Right lobe of liver (tissue), 6 donors: ENCODE results near the gene CTNND2. TPM values are rescaled to one million over a fixed set of nuclear protein-coding genes. Genes with fewer than 3 reads are reported as not detected.

Experiments used
- ATAC-seq, 4 donors: fragments of 200-7000 bp; cut with Tn5 transposase; one replicate each; pipeline ENCODE4 v1.9.1; 2020; ENCODE audit warnings: mild to moderate bottlenecking in 4 of 4, moderate library complexity in 4 of 4
- DNase-seq, 3 donors: peaks; one replicate each; pipeline ENCODE4 v3.0.0-alpha.2; 2020
- H3K27ac ChIP-seq, 3 donors: fragments of 200-600 bp; one replicate each; pipeline ENCODE4 v1.8.0; 2022
- H3K27me3 ChIP-seq, 2 donors: fragments of 200-600 bp; one replicate each; pipeline ENCODE4 v1.8.0; 2022
- H3K36me3 ChIP-seq, 4 donors: fragments of 200-600 bp; sonication (generic) in 1 of 4; one replicate each; pipeline versions ENCODE4 v1.5.1 to v1.8.0; 2017 to 2022; ENCODE audit warnings: control low read depth in 1 of 4
- H3K4me1 ChIP-seq, 4 donors: fragments of 200-600 bp; sonication (generic) in 1 of 4; one replicate each; pipeline versions ENCODE4 v1.5.1 to v1.8.0; 2017 to 2022; ENCODE audit warnings: control low read depth in 1 of 4
- H3K4me3 ChIP-seq, 3 donors: fragments of 200-600 bp; one replicate each; pipeline ENCODE4 v1.8.0; 2022
- H3K9me3 ChIP-seq, 4 donors: fragments of 200-600 bp; sonication (generic) in 1 of 4; one replicate each; pipeline versions ENCODE4 v1.5.1 to v1.8.0; 2017 to 2022; ENCODE audit warnings: control low read depth in 1 of 4
- POLR2A ChIP-seq: fragments of 450-650 bp; IDR thresholded peaks from one replicate; pipeline ENCODE4 v1.6.1; 2017; ENCODE audit warnings: antibody characterized with exemption, mild to moderate bottlenecking
- WGBS: methylation state at CpG from one replicate; pipeline ENCODE4 v1.1.6; 2018; ENCODE audit warnings: low coverage, low lambda C conversion rate; ENCODE audit not compliant: insufficient coverage; ENCODE audit errors: missing lambda C conversion rate; 5-methylcytosine and 5-hydroxymethylcytosine counted together
- intact Hi-C, 2 donors: fragments of 100-400 bp; cut with DNase I; formaldehyde crosslinking; loops; one replicate each; pipeline versions ENCODE4 v1.11.2 to v1.14.1; 2022
- total RNA-seq, 6 experiments: library from RNA; depleted of rRNA in 2 of 6; stranded (reverse); fragments of >200 nt in 2 of 6; fragmentation: NEBNext Ultra II Directional in 3 of 6; extraction: Animal tissue kit (Norgen Biotek cat#: 25700) in 3 of 6; gene quantifications; one replicate each; pipeline versions ENCODE4 v1.1.0 to v1.2.4, GENCODE V29; 2016 to 2023
- TF ChIP-seq, protein P1 (sequence below), 4 donors: fragments of 200-600 bp in 3 of 4; fragments of 450-650 bp in 1 of 4; IDR thresholded peaks; one replicate each; pipeline versions ENCODE4 v1.5.1 to v1.8.0; 2016 to 2022; ENCODE audit warnings: antibody characterized with exemption in 4 of 4, mild to moderate bottlenecking in 2 of 4
- donor health status: DM: no; HTN: yes; CAD: no.
- donor health status: DM: no; HTN: no; CAD: no.
- donor health status: DM: no; HTN: no; CAD: no.
- donor health status: DM: no; HTN: yes; CAD: no.
- donor health status: DM: no; HTN: yes; CAD: no.

Gene CTNND2
- total RNA-seq, 6 experiments from 2014 or later: 0.06 to 1.5 (median 1.1) TPM

DNA sequence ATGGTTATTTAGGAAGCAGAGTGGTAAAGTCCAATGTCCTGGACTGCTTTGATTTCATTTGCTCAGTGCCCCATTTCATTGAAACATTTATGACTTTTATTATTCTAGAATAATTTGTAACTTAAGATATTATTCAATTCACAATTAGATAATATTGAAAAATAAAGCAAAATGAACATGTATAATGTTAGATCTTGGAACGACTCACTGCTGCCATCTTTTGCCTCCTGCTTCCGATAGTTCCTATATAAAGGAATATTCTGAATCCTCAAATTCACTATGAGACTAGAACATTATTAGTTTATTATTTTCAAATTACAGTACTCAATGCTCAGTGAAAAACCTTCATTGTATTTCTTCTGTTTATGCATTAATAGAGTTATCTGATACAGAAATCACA, 2.3 kb upstream of the CTNND2 start:
- 64% methylated on average over 2 of the region's 2 CpGs for WGBS
- intact Hi-C loops: no loop called here
- H3K4me3 ChIP-seq: no peak overlapping the region
- TF ChIP-seq POLR2A: no peak
- TF ChIP-seq, protein P1, sequence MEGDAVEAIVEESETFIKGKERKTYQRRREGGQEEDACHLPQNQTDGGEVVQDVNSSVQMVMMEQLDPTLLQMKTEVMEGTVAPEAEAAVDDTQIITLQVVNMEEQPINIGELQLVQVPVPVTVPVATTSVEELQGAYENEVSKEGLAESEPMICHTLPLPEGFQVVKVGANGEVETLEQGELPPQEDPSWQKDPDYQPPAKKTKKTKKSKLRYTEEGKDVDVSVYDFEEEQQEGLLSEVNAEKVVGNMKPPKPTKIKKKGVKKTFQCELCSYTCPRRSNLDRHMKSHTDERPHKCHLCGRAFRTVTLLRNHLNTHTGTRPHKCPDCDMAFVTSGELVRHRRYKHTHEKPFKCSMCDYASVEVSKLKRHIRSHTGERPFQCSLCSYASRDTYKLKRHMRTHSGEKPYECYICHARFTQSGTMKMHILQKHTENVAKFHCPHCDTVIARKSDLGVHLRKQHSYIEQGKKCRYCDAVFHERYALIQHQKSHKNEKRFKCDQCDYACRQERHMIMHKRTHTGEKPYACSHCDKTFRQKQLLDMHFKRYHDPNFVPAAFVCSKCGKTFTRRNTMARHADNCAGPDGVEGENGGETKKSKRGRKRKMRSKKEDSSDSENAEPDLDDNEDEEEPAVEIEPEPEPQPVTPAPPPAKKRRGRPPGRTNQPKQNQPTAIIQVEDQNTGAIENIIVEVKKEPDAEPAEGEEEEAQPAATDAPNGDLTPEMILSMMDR (IDR thresholded peaks at IDR 0.05): no peak
- H3K27me3 ChIP-seq: peaks cover 6 to 8% of the 10 kb centered on the region in 2 donors
- H3K27ac ChIP-seq: no peak overlapping the region
- DNase-seq: no peak
- no peaks in the 10 kb centered on the region for H3K36me3 ChIP-seq
- ATAC-seq: no peak
- no peaks in the 10 kb centered on the region for H3K9me3 ChIP-seq
- H3K4me1 ChIP-seq: peaks cover 0 to 3% (median 0%) of the 10 kb centered on the region in 4 donors

DNA sequence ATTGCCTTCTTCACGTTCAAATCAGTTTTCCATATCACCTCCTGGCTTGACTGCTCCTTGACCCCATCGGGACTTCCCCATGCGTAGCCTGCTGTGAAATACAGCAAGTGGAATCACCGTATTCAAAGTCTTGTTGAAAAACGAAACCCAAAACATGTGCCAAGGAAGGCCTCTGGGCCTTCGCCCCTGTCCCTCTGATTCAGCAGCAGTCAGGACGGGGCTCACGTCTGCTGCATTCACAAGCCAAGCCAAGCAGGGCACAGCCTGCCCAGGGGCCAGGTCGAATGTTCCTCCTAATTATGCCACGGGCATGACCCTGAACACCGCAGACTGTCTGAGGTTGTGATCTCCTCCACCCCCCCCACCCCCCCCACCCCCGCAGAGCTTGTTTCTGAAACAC, 960 bp upstream of the CTNND2 start:
- 17% methylated on average over 10 of the region's 12 CpGs for WGBS
- no peak for DNase-seq
- H3K4me3 ChIP-seq: no peak overlapping the region

DNA sequence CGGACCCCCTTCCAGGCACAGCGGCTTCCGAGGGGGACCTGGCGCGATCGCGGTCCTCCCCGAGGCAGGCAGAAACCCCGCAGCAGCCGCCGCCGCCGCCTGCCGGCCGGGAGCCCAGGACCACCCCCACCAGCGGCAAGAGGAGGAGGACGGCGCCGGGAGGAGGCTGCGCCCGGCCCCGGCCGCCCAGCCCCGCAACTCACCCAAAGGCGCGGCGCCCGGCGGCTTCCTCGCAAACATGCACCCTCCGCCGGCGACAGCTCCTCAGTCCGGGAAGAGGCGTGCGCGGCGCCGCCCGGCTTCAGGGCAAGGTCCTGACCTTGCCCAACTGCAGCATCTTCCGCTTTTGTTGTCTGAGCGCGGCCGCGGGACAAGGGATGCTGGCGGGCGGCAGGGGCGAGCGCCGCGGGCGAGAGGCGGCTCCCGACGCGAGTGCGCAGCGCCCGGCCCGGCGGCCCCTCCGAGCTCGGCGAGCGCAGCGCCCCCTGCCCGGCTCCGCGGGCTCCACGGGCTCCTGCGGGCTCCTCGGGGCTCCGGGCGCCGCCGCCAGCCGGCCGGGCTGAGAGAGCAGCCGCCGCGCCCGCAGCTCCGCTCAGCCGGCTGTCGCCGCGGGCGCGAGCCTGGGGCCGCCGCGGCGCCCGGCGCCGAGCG, 507 bp downstream of the CTNND2 start:
- TF ChIP-seq, protein P1 (IDR thresholded peaks at IDR 0.05): peak in 1 of 4 donors; percentile 25
- no peak for TF ChIP-seq POLR2A
- H3K27me3 ChIP-seq: peaks cover 5 to 8% of the 10 kb centered on the region in 2 donors
- WGBS: 0% methylated on average over 5 of the region's 97 CpGs
- DNase-seq (peak in 2 of 3 donors; percentile 38 to 58), ATAC-seq (peak; percentile 73 to 80 (median 77))
- H3K9me3 ChIP-seq: no peaks in the 10 kb centered on the region
- peak overlapping the region in 1 of 3 donors; percentile 20 for H3K27ac ChIP-seq
- intact Hi-C loops: no loop called here
- H3K4me3 ChIP-seq: peak overlapping the region; percentile 25 to 52 (median 42)
- peaks cover 0 to 3% (median 0%) of the 10 kb centered on the region in 4 donors for H3K4me1 ChIP-seq
- no peaks in the 10 kb centered on the region for H3K36me3 ChIP-seq

More for the DNA sequence above, 960 bp upstream of the CTNND2 start:
- intact Hi-C loops: no loop called here
- ATAC-seq: peak in 1 of 4 donors; percentile 34
- Histone ChIP-seq H3K36me3 (no peaks in the 10 kb centered on the region), H3K27ac (no peak overlapping the region), H3K27me3 (peaks cover 6 to 8% of the 10 kb centered on the region in 2 donors), H3K9me3 (no peaks in the 10 kb centered on the region), H3K4me1 (peaks cover 0 to 3% (median 0%) of the 10 kb centered on the region in 4 donors)
- no peak for TF ChIP-seq POLR2A
- TF ChIP-seq, protein P1 (IDR thresholded peaks at IDR 0.05): no peak

DNA sequence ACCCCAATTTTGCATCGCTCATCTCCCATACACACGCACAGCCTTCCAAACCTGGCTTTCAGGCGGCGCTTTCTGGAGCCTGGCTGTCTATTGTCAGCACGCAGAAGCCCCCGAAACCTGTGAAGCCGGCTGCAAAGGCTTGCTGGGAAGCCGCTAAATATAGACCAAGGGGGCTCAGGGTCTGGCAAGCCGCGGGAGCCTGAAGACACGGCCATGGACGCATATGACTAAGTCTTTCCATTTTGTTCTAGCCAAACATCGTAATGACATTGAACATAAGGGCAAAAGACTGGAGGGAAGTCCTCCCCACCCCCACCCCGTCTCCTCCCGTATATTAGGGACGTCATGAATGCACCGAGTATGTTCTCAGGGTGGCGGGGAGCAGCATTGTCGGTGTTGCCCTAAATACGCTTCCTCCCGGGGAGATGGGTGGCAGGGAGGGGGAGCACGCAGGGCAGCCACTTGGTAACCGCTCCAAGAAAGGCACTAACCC, 1.1 kb downstream of the CTNND2 start:
- Histone ChIP-seq H3K4me3 (peak overlapping the region; percentile 25 to 52 (median 42)), H3K27me3 (peaks cover 0 to 8% of the 10 kb centered on the region in 2 donors), H3K36me3 (no peaks in the 10 kb centered on the region), H3K9me3 (no peaks in the 10 kb centered on the region), H3K4me1 (peaks cover 0 to 3% (median 0%) of the 10 kb centered on the region in 4 donors), H3K27ac (peak overlapping the region in 1 of 3 donors; percentile 20)
- intact Hi-C loops: no loop called here
- ATAC-seq: no peak
- TF ChIP-seq POLR2A: no peak
- TF ChIP-seq, protein P1 (IDR thresholded peaks at IDR 0.05): no peak
- no peak for DNase-seq
- 0% methylated on average over 10 of the region's 23 CpGs for WGBS
